Suprapubic skin (tissue), 4 donors: ENCODE data around the gene CD37. TPM values are rescaled to one million over a fixed set of nuclear protein-coding genes. Genes with fewer than 3 reads are reported as not detected.
A peak's percentile ranks its signal among the peaks of the same experiment; 100 is the strongest.

ENCODE experiments used
- DNase-seq, 2 donors: peaks; one replicate each; pipeline ENCODE4 v3.0.0-alpha.2; 2019; ENCODE audit warnings: low spot score in 2 of 2
- H3K27ac ChIP-seq: fragments of 200-600 bp; sonication (generic); one replicate; pipeline ENCODE4 v1.5.1; 2019
- H3K27me3 ChIP-seq: fragments of 200-600 bp; sonication (generic); one replicate; pipeline ENCODE4 v1.5.1; 2019
- H3K36me3 ChIP-seq: fragments of 200-600 bp; sonication (generic); one replicate; pipeline ENCODE4 v1.5.1; 2019
- H3K4me1 ChIP-seq: fragments of 200-600 bp; sonication (generic); one replicate; pipeline ENCODE4 v1.5.1; 2019
- H3K4me3 ChIP-seq: fragments of 200-600 bp; sonication (generic); one replicate; pipeline ENCODE4 v1.5.1; 2019; ENCODE audit warnings: mild to moderate bottlenecking
- H3K9me3 ChIP-seq: fragments of 200-600 bp; sonication (generic); one replicate; pipeline ENCODE4 v1.5.1; 2019
- CTCF ChIP-seq, 2 donors: fragments of 200-600 bp in 1 of 2; fragments of 450-650 bp in 1 of 2; sonication (generic) in 1 of 2; IDR thresholded peaks; one replicate each; pipeline ENCODE4 v1.5.1; 2016 to 2019; ENCODE audit warnings: antibody characterized with exemption in 2 of 2, mild to moderate bottlenecking in 1 of 2, moderate library complexity in 1 of 2
- EP300 ChIP-seq: sonication (generic); formaldehyde crosslinking; IDR thresholded peaks from one replicate; pipeline ENCODE4 v1.6.1; 2017; ENCODE audit warnings: antibody characterized with exemption
- POLR2A ChIP-seq, 2 donors: fragments of 450-650 bp; IDR thresholded peaks; one replicate each; pipeline ENCODE4 v1.6.1; 2017; ENCODE audit warnings: antibody characterized with exemption in 2 of 2, mild to moderate bottlenecking in 2 of 2, moderate library complexity in 2 of 2
- POLR2AphosphoS5 ChIP-seq, 3 donors: sonication (generic); formaldehyde crosslinking; IDR thresholded peaks; one replicate each; pipeline ENCODE4 v1.6.1; 2017; ENCODE audit warnings: antibody characterized with exemption in 3 of 3
- whole genome bisulfite sequencing: methylation state at CpG from one replicate; pipeline ENCODE4 v1.1.5; 2018; 5-methylcytosine and 5-hydroxymethylcytosine counted together
- total RNA-seq, 4 donors: library from RNA; depleted of rRNA; stranded (reverse); fragments of >200 nt; gene quantifications; one replicate each; pipeline ENCODE4 v1.1.0, GENCODE V29; 2016

CD37 gene
- total RNA-seq, 4 donors from 2014 or later: 2.9 to 25.7 (median 5.0) TPM

- Histone ChIP-seq H3K4me1 (no peaks in the 10 kb centered on the region), H3K9me3 (no peaks in the 10 kb centered on the region), H3K27ac (no peak within 1 kb of the TSS), H3K27me3 (peaks cover 8% of the 10 kb centered on the region), H3K4me3 (peak within 1 kb of the TSS; percentile 8), H3K36me3 (no peaks in the 10 kb centered on the region)
- no peak for DNase-seq
- TF ChIP-seq POLR2AphosphoS5 (IDR thresholded peaks at IDR 0.05): no peak
- TF ChIP-seq POLR2A (IDR thresholded peaks at IDR 0.05): no peak
- no peak for TF ChIP-seq CTCF (IDR thresholded peaks at IDR 0.05)
- no peak for TF ChIP-seq EP300
- WGBS: 65% methylated on average over 32 of the region's 40 CpGs
Observed at GRCh38 chr19:49387936-49388372, 52.7 kb downstream of the CD37 start, which contains the start of gene KASH5. Gene KASH5, plus strand, starts transcription at chr19:49388249. Its CDS starts 2,635 bp downstream, at chr19:49390884.

- 88% methylated on average over 7 of the region's 20 CpGs for WGBS
- H3K9me3 ChIP-seq: no peaks in the 10 kb centered on the region
- H3K4me3 ChIP-seq: no peak overlapping the region
- no peaks in the 10 kb centered on the region for H3K36me3 ChIP-seq
- no peak for DNase-seq
- TF ChIP-seq EP300 (no peak), POLR2A (IDR thresholded peaks at IDR 0.05) (no peak), POLR2AphosphoS5 (IDR thresholded peaks at IDR 0.05) (no peak), CTCF (IDR thresholded peaks at IDR 0.05) (no peak)
- H3K4me1 ChIP-seq: no peaks in the 10 kb centered on the region
- no peak overlapping the region for H3K27ac ChIP-seq
- peaks cover 8% of the 10 kb centered on the region for H3K27me3 ChIP-seq
Observed at GRCh38 chr19:49389406-49389805, 54.2 kb downstream of the CD37 start.

Other genes starting within 250 kb of the CD37 start
- 100 to 1,000 TPM; 207 to 788 (median 322) TPM for gene SNRNP70, start 250.0 kb upstream of the CD37 start, total RNA-seq
- gene LIN7B, start 221.0 kb upstream of the CD37 start, total RNA-seq: 10 to 100 TPM; 20.0 to 39.8 (median 32.3) TPM
- gene C19orf73, start 216.3 kb upstream of the CD37 start, total RNA-seq: 1 to 10 TPM in 3 of 4 donors, not detected in 1; 5.2 to 9.3 (median 5.9) TPM
- 10 to 100 TPM; 42.7 to 50.1 (median 46.6) TPM for gene PPFIA3, start 215.9 kb upstream of the CD37 start, total RNA-seq
- 1 to 10 TPM in 1 of 4 donors, under 1 TPM in 2, not detected in 1; 0.47 to 1.0 (median 0.53) TPM for gene HRC, start 180.0 kb upstream of the CD37 start, total RNA-seq
- 10 to 100 TPM; 45.2 to 87.6 (median 62.4) TPM for gene TRPM4, start 177.6 kb upstream of the CD37 start, total RNA-seq
- gene SLC6A16, start 10.2 kb upstream of the CD37 start, total RNA-seq: 1 to 10 TPM in 1 of 4 donors, under 1 TPM in 2, not detected in 1; 0.23 to 1.4 (median 0.34) TPM
- gene TEAD2, start 27.0 kb downstream of the CD37 start, total RNA-seq: 10 to 100 TPM; 10.6 to 15.4 (median 13.2) TPM
- not detected for gene DKKL1, start 28.5 kb downstream of the CD37 start, total RNA-seq
- gene KASH5, start 52.8 kb downstream of the CD37 start, total RNA-seq: not detected
- not detected for gene PTH2, start 88.0 kb downstream of the CD37 start, total RNA-seq
- gene GFY, start 90.0 kb downstream of the CD37 start, total RNA-seq: not detected
- gene SLC17A7, start 106.1 kb downstream of the CD37 start, total RNA-seq: 1 to 10 TPM in 3 of 4 donors, under 1 TPM in 1; 0.60 to 1.2 (median 1.1) TPM
- gene PIH1D1, start 116.4 kb downstream of the CD37 start, total RNA-seq: 100 to 1,000 TPM in 2 of 4 donors, 10 to 100 TPM in 2; 82.0 to 124 (median 104) TPM
- 10 to 100 TPM; 21.7 to 47.7 (median 35.9) TPM for gene ALDH16A1, start 117.8 kb downstream of the CD37 start, total RNA-seq
- 1 to 10 TPM; 1.2 to 4.9 (median 4.4) TPM for gene FLT3LG, start 138.8 kb downstream of the CD37 start, total RNA-seq
- 1,000 to 10,000 TPM; 2,613 to 5,154 (median 4,451) TPM for gene RPL13A, start 152.2 kb downstream of the CD37 start, total RNA-seq
- 1,000 to 10,000 TPM; 3,049 to 5,024 (median 4,623) TPM for gene RPS11, start 161.0 kb downstream of the CD37 start, total RNA-seq
- 100 to 1,000 TPM in 3 of 4 donors, 10 to 100 TPM in 1; 96.2 to 136 (median 112) TPM for gene FCGRT, start 177.3 kb downstream of the CD37 start, total RNA-seq
- gene RCN3, start 192.6 kb downstream of the CD37 start, total RNA-seq: 10 to 100 TPM in 2 of 4 donors, 1 to 10 TPM in 2; 4.9 to 18.8 (median 9.0) TPM
- gene NOSIP, start 245.2 kb downstream of the CD37 start, total RNA-seq: 10 to 100 TPM; 42.5 to 85.6 (median 68.9) TPM
- 10 to 100 TPM; 13.8 to 21.2 (median 16.7) TPM for gene PRRG2, start 245.9 kb downstream of the CD37 start, total RNA-seq